Skeletal muscle tissue (tissue), 4 donors: ENCODE data around the gene OLFML2A. TPM values are rescaled to one million over a fixed set of nuclear protein-coding genes. Genes with fewer than 3 reads are reported as not detected.
A peak's percentile ranks its signal among the peaks of the same experiment; 100 is the strongest.

Experiments
- H3K27ac ChIP-seq: one replicate; pipeline ENCODE4 v1.7.0; 2013; ENCODE audit warnings: mild to moderate bottlenecking, low read depth, low read length, inconsistent platforms
- H3K27me3 ChIP-seq, 3 donors: one replicate each; pipeline ENCODE4 v1.7.0; 2013; ENCODE audit warnings: low read length in 3 of 3; ENCODE audit not compliant: control insufficient read depth in 3 of 3, insufficient read depth in 3 of 3
- H3K36me3 ChIP-seq, 3 donors: one replicate each; pipeline ENCODE4 v1.7.0; 2013; ENCODE audit warnings: low read length in 3 of 3; ENCODE audit not compliant: control insufficient read depth in 3 of 3, insufficient read depth in 3 of 3
- H3K4me1 ChIP-seq, 3 donors: one replicate each; pipeline ENCODE4 v1.7.0; 2013; ENCODE audit warnings: low read length in 3 of 3, mild to moderate bottlenecking in 3 of 3; ENCODE audit not compliant: control insufficient read depth in 3 of 3, insufficient read depth in 3 of 3
- H3K4me3 ChIP-seq, 3 donors: one replicate each; pipeline ENCODE4 v1.7.0; 2013; ENCODE audit warnings: low read length in 3 of 3
- H3K9ac ChIP-seq, 3 donors: one replicate each; pipeline ENCODE4 v1.7.0; 2013; ENCODE audit warnings: low read length in 3 of 3, mild to moderate bottlenecking in 3 of 3, moderate library complexity in 2 of 3, low read depth in 1 of 3
- H3K9me3 ChIP-seq, 3 donors: one replicate each; pipeline ENCODE4 v1.7.0; 2013; ENCODE audit warnings: low read length in 3 of 3; ENCODE audit not compliant: control insufficient read depth in 3 of 3
- total RNA-seq: library from RNA; depleted of rRNA; stranded (reverse); fragments of >200 nt; gene quantifications from one replicate; pipeline ENCODE4 v1.2.3, GENCODE V29; 2014
- donor health status: Osteomylitis.

The OLFML2A gene
- total RNA-seq, 1 donor from 2014 or later = 65.8 TPM

DNA sequence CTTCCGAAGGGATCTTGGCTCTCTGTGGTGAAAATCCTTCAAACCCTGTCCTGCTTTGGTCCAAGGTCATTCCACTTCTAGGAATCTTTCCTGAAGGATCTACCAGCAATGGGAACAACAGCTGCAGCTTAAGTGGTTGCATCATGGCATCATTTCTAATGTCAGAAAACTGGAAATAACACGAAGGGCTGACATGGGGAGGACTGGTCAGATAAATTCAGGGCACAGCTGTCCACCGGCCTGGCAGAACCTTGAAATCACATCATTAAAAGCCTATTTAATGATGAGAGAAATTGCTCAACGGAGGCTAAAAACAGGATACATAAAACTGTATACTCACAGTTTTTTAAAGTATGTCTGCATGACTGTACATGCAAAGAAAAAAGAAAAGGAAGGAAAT is 28.3 kb downstream of the OLFML2A start:
- Histone ChIP-seq H3K27ac (no peak overlapping the region), H3K27me3 (no peaks in the 10 kb centered on the region), H3K9me3 (no peaks in the 10 kb centered on the region), H3K4me1 (peaks cover 15 to 31% (median 27%) of the 10 kb centered on the region in 3 donors), H3K36me3 (no peaks in the 10 kb centered on the region), H3K9ac (no peak overlapping the region), H3K4me3 (no peak overlapping the region)

DNA sequence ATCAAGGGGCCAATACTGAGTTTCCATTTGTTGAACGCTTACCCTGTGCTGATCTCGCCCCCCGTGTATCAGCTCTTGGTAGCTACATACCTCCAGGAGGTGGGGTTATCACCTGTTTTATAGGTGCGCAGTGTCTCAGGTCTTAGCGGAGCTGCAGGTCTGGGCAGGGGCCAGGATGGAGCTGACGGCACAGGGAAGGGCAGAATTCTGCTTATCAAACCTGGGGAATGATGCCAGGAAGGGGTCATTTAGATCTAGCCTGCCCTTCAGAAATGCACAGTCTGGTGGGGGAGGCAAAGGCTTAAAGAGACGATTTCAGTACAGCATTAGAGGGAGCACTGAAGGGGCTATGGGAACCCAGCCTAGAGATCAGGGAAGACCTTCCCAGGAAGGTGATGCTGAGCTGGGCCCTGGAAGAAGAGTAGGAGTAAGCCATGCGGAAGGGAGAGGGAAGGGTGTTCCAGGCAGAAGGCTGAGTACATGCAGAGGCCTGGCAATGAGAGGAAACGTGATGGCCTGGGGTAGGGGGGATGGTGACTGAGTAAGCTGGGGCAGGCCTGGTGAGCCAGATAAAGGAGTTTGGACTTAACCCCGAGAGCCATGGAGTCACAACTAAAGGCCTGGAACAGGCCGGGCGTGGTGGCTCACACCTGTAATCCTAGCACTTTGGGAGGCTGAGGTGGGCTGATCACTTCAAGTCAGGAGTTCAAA is 31.5 kb downstream of the OLFML2A start:
- no peaks in the 10 kb centered on the region for H3K9me3 ChIP-seq
- H3K27ac ChIP-seq = no peak overlapping the region
- H3K36me3 ChIP-seq = no peaks in the 10 kb centered on the region
- peaks cover 4 to 6% (median 4%) of the 10 kb centered on the region in 3 donors for H3K4me1 ChIP-seq
- H3K27me3 ChIP-seq = no peaks in the 10 kb centered on the region
- H3K9ac ChIP-seq = no peak overlapping the region
- H3K4me3 ChIP-seq = no peak overlapping the region

- Histone ChIP-seq H3K27ac (no peak overlapping the region), H3K4me3 (no peak overlapping the region), H3K27me3 (no peaks in the 10 kb centered on the region), H3K4me1 (peaks cover 4 to 6% (median 4%) of the 10 kb centered on the region in 3 donors), H3K9ac (no peak overlapping the region), H3K9me3 (no peaks in the 10 kb centered on the region), H3K36me3 (no peaks in the 10 kb centered on the region)
These were observed 32.3 kb downstream of the OLFML2A start for GRCh38 chr9:124809211-124809610.

DNA sequence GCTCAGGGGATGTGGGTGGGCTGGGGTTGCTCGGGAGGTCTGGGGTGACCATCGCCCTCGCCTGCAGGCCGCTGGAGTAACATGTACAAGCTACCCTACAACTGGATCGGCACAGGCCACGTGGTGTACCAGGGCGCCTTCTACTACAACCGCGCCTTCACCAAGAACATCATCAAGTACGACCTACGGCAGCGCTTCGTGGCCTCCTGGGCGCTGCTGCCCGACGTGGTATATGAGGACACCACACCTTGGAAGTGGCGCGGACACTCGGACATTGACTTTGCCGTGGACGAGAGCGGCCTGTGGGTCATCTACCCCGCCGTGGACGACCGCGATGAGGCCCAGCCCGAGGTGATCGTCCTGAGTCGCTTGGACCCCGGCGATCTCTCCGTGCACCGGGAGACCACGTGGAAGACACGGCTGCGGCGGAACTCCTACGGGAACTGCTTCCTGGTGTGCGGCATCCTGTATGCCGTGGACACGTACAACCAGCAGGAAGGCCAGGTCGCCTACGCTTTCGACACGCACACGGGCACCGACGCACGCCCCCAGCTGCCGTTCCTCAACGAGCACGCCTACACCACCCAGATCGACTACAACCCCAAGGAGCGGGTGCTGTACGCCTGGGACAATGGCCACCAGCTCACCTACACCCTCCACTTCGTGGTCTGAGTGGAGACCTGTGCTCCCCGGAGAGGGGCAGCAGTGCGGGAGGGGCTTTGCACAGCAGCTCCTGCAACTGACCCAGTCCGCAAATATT is 33.0 kb downstream of the OLFML2A start:
- H3K9ac ChIP-seq = no peak overlapping the region
- H3K27ac ChIP-seq = no peak overlapping the region
- peaks cover 4 to 6% (median 4%) of the 10 kb centered on the region in 3 donors for H3K4me1 ChIP-seq

GRCh38 chr9:124810663-124811355 is 33.9 kb downstream of the OLFML2A start:
- Histone ChIP-seq H3K9ac (peak overlapping the region in 1 of 3 donors; percentile 60), H3K27ac (no peak overlapping the region), H3K4me1 (peaks cover 0 to 4% (median 3%) of the 10 kb centered on the region in 3 donors)

More for the DNA sequence above, 33.0 kb downstream of the OLFML2A start:
- H3K36me3 ChIP-seq = no peaks in the 10 kb centered on the region
- no peaks in the 10 kb centered on the region for H3K27me3 ChIP-seq
- no peaks in the 10 kb centered on the region for H3K9me3 ChIP-seq
- no peak overlapping the region for H3K4me3 ChIP-seq

GRCh38 chr9:124812441-124812876 is 35.5 kb downstream of the OLFML2A start:
- no peaks in the 10 kb centered on the region for H3K9me3 ChIP-seq
- no peak overlapping the region for H3K4me3 ChIP-seq
- H3K9ac ChIP-seq = no peak overlapping the region
- no peak overlapping the region for H3K27ac ChIP-seq
- H3K27me3 ChIP-seq = no peaks in the 10 kb centered on the region
- no peaks in the 10 kb centered on the region for H3K36me3 ChIP-seq
- H3K4me1 ChIP-seq = peaks cover 0 to 4% (median 3%) of the 10 kb centered on the region in 3 donors

More at GRCh38 chr9:124810663-124811355, 33.9 kb downstream of the OLFML2A start:
- Histone ChIP-seq H3K4me3 (no peak overlapping the region), H3K9me3 (no peaks in the 10 kb centered on the region), H3K36me3 (no peaks in the 10 kb centered on the region), H3K27me3 (no peaks in the 10 kb centered on the region)

DNA sequence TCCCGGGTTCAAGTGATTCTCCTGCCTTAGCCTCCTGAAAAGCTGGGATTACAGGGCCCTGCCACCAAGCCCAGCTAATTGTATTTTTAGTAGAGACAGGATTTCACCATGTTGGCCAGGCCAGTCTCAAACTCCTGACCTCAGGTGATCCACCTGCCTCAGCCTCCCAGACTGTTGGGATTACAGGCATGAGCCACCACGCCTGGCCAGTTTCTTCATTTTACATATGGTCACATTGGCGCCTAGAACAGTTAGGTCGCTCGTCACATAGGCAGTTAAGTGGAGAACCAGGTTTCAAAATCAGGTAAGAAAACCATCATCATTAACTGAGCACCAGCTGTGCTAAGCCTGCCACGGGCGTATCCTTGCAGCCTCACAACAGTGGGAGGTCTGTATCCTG is 36.1 kb downstream of the OLFML2A start:
- Histone ChIP-seq H3K27me3 (no peaks in the 10 kb centered on the region), H3K9ac (no peak overlapping the region), H3K4me1 (peaks cover 0 to 4% (median 3%) of the 10 kb centered on the region in 3 donors), H3K4me3 (no peak overlapping the region), H3K36me3 (no peaks in the 10 kb centered on the region), H3K9me3 (no peaks in the 10 kb centered on the region), H3K27ac (no peak overlapping the region)

- Histone ChIP-seq H3K36me3 (no peaks in the 10 kb centered on the region), H3K9ac (no peak overlapping the region), H3K4me1 (peaks cover 3 to 8% (median 7%) of the 10 kb centered on the region in 3 donors), H3K27ac (no peak overlapping the region), H3K4me3 (no peak overlapping the region), H3K9me3 (no peaks in the 10 kb centered on the region), H3K27me3 (no peaks in the 10 kb centered on the region)
These were observed 36.7 kb downstream of the OLFML2A start for GRCh38 chr9:124813501-124814163.

DNA sequence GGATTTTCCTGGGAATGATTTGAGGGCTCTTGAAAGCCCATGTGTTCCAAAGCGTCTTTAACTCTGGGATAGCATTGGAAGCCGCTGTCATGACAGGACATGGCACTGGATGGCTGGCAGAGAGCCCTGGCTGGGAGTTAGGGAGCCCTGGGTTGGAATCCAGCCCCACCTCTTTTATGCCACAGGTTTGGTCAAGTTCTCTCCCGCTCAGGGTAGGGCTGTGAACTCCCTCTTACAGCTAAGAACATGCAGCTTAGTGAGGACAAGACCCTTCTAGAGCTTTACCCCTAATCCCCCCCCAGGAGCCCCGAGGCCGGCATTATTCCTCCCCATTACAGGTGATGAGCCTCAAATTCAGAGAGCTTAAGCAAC is 37.2 kb downstream of the OLFML2A start:
- Histone ChIP-seq H3K9me3 (no peaks in the 10 kb centered on the region), H3K9ac (no peak overlapping the region), H3K36me3 (no peaks in the 10 kb centered on the region), H3K4me1 (peaks cover 8 to 12% (median 8%) of the 10 kb centered on the region in 3 donors), H3K27me3 (no peaks in the 10 kb centered on the region), H3K4me3 (no peak overlapping the region), H3K27ac (no peak overlapping the region)
